Left ventricle myocardium inferior (tissue), 1 donor: ENCODE data around the gene TNS3. TPM values are rescaled to one million over a fixed set of nuclear protein-coding genes. Genes with fewer than 3 reads are reported as not detected.
A peak's percentile ranks its signal among the peaks of the same experiment; 100 is the strongest.

Source experiments
- DNase-seq: peaks from one replicate; pipeline ENCODE4 v3.0.0-alpha.2; 2020
- H3K27ac ChIP-seq: fragments of 200-600 bp; replicated peaks from 2 replicates; pipeline ENCODE4 v1.8.0; 2021
- H3K27me3 ChIP-seq: fragments of 200-600 bp; 2 replicates; pipeline ENCODE4 v1.8.0; 2021; ENCODE audit warnings: low read depth
- H3K36me3 ChIP-seq: fragments of 200-600 bp; 2 replicates; pipeline ENCODE4 v1.8.0; 2021
- H3K4me1 ChIP-seq: fragments of 200-600 bp; 2 replicates; pipeline ENCODE4 v1.8.0; 2021
- H3K4me3 ChIP-seq: fragments of 200-600 bp; 2 replicates; pipeline ENCODE4 v1.8.0; 2021; ENCODE audit warnings: mild to moderate bottlenecking, moderate library complexity
- H3K9me3 ChIP-seq: fragments of 200-600 bp; replicated peaks from 2 replicates; pipeline ENCODE4 v1.8.0; 2021
- CTCF ChIP-seq: fragments of 200-600 bp; IDR thresholded peaks from 2 replicates; pipeline ENCODE4 v1.8.0; 2021; ENCODE audit warnings: antibody characterized with exemption, mild to moderate bottlenecking, borderline replicate concordance
- intact Hi-C: fragments of 100-400 bp; cut with micrococcal nuclease; formaldehyde crosslinking; loops from one replicate; pipeline ENCODE4 v1.11.0; 2022
- total RNA-seq: library from RNA; stranded (reverse); fragmentation: NEBNext Ultra II Directional; extraction: Animal tissue kit (Norgen Biotek cat#: 25700); gene quantifications from one replicate; pipeline ENCODE4 v1.2.1, GENCODE V29; 2021
- donor health status: DM: no; HTN: yes; CAD: no; lungs with severe emphysema.

TNS3 gene
- total RNA-seq, 1 donor from 2014 or later = 40.6 TPM

- intact Hi-C loops = loop anchor here (10.0 kb wide), 1 partner anchor 1341 kb away; no protein-coding TSS in a partner anchor
- Histone ChIP-seq H3K36me3 (no peaks in the 10 kb centered on the region), H3K9me3 (no peaks in the 10 kb centered on the region), H3K27ac (no peak overlapping the region), H3K4me1 (peaks cover 18% of the 10 kb centered on the region), H3K4me3 (no peak overlapping the region), H3K27me3 (no peaks in the 10 kb centered on the region)
- DNase-seq = no peak
- no peak for TF ChIP-seq CTCF
These were observed 326.5 kb downstream of the TNS3 start for GRCh38 chr7:47255441-47255840.

- TF ChIP-seq CTCF = no peak
- Histone ChIP-seq H3K27me3 (no peaks in the 10 kb centered on the region), H3K9me3 (peaks cover 3% of the 10 kb centered on the region), H3K27ac (no peak overlapping the region), H3K36me3 (no peaks in the 10 kb centered on the region), H3K4me1 (peaks cover 18% of the 10 kb centered on the region), H3K4me3 (no peak overlapping the region)
- DNase-seq = no peak
- intact Hi-C loops = loop anchor here (10.0 kb wide), 1 partner anchor 1340 kb away; no protein-coding TSS in a partner anchor
These were observed 326.9 kb downstream of the TNS3 start for GRCh38 chr7:47255007-47255406.

GRCh38 chr7:47254081-47254977, 327.6 kb downstream of the TNS3 start:
- H3K4me1 ChIP-seq = peaks cover 18% of the 10 kb centered on the region
- peak; percentile 88 for DNase-seq
- H3K36me3 ChIP-seq = no peaks in the 10 kb centered on the region
- H3K9me3 ChIP-seq = peaks cover 9% of the 10 kb centered on the region
- no peaks in the 10 kb centered on the region for H3K27me3 ChIP-seq
- TF ChIP-seq CTCF = peak; percentile 99
- peak overlapping the region; percentile 76 for H3K4me3 ChIP-seq
- H3K27ac ChIP-seq = peak overlapping the region; percentile 96
- intact Hi-C loops = loop anchor here (10.0 kb wide), 1 partner anchor 1340 kb away; no protein-coding TSS in a partner anchor

- H3K36me3 ChIP-seq = no peaks in the 10 kb centered on the region
- TF ChIP-seq CTCF = no peak
- intact Hi-C loops = loop anchor here (10.0 kb wide), 1 partner anchor 1339 kb away; no protein-coding TSS in a partner anchor
- peaks cover 18% of the 10 kb centered on the region for H3K4me1 ChIP-seq
- peak overlapping the region; percentile 76 for H3K4me3 ChIP-seq
- peak overlapping the region; percentile 96 for H3K27ac ChIP-seq
- H3K27me3 ChIP-seq = no peaks in the 10 kb centered on the region
- peaks cover 9% of the 10 kb centered on the region for H3K9me3 ChIP-seq
- DNase-seq = peak; percentile 44
These were observed 328.2 kb downstream of the TNS3 start for GRCh38 chr7:47253650-47254080.

GRCh38 chr7:47252675-47253074, 329.2 kb downstream of the TNS3 start:
- H3K36me3 ChIP-seq = no peaks in the 10 kb centered on the region
- no peak overlapping the region for H3K27ac ChIP-seq
- TF ChIP-seq CTCF = no peak
- no peak overlapping the region for H3K4me3 ChIP-seq
- peaks cover 9% of the 10 kb centered on the region for H3K9me3 ChIP-seq
- DNase-seq = no peak
- peaks cover 19% of the 10 kb centered on the region for H3K4me1 ChIP-seq
- H3K27me3 ChIP-seq = no peaks in the 10 kb centered on the region
- intact Hi-C loops = loop anchor here (10.0 kb wide), 1 partner anchor 1338 kb away; no protein-coding TSS in a partner anchor
